NT2/D1 (cell line): ENCODE measurements around the gene SLC7A14.

ENCODE experiments used
- DNase-seq: peaks from one replicate; pipeline ENCODE4 v3.0.0-alpha.2; 2011; ENCODE audit warnings: low read depth, low spot score
- H3K27me3 ChIP-seq: 2 replicates; pipeline ENCODE4 v1.6.0; 2011; ENCODE audit warnings: mild to moderate bottlenecking; ENCODE audit not compliant: insufficient read length, insufficient read depth
- H3K36me3 ChIP-seq: 2 replicates; pipeline ENCODE4 v1.6.1; 2011; ENCODE audit warnings: mild to moderate bottlenecking, low read length, mixed read lengths; ENCODE audit not compliant: insufficient read depth, insufficient read length
- H3K4me1 ChIP-seq: 2 replicates; pipeline ENCODE4 v1.5.1; 2011; ENCODE audit not compliant: insufficient read depth, insufficient read length
- H3K4me3 ChIP-seq: 2 replicates; pipeline ENCODE4 v1.5.1; 2011; ENCODE audit warnings: low read depth; ENCODE audit not compliant: insufficient read length
- H3K9ac ChIP-seq: 2 replicates; pipeline ENCODE4 v1.6.0; 2011; ENCODE audit warnings: low read depth; ENCODE audit not compliant: insufficient read length
- H3K9me3 ChIP-seq: 2 replicates; pipeline ENCODE4 v1.5.1; 2011; ENCODE audit warnings: mild to moderate bottlenecking, low read length; ENCODE audit not compliant: insufficient read depth
- SUZ12 ChIP-seq: IDR thresholded peaks from 2 replicates; pipeline ENCODE4 v1.6.1; 2011; ENCODE audit not compliant: insufficient read length, insufficient read depth; ENCODE audit errors: extremely low read depth
- YY1 ChIP-seq: IDR thresholded peaks from 2 replicates; pipeline ENCODE4 v1.6.1; 2011; ENCODE audit not compliant: insufficient read length, insufficient read depth
- ZNF274 ChIP-seq: IDR thresholded peaks from 2 replicates; pipeline ENCODE4 v1.6.1; 2011; ENCODE audit warnings: mild to moderate bottlenecking, low read depth, low read length

SLC7A14 gene

GRCh38 chr3:170488802-170489201, 97.1 kb downstream of the SLC7A14 start:
- no peak for DNase-seq
- no peaks in the 10 kb centered on the region for H3K36me3 ChIP-seq
- H3K4me1 ChIP-seq = peaks cover 9% of the 10 kb centered on the region
- peaks cover 2% of the 10 kb centered on the region for H3K27me3 ChIP-seq
- H3K4me3 ChIP-seq = no peak overlapping the region
- TF ChIP-seq SUZ12 (no peak), YY1 (no peak), ZNF274 (no peak)
- H3K9ac ChIP-seq = no peak overlapping the region
- no peaks in the 10 kb centered on the region for H3K9me3 ChIP-seq

- TF ChIP-seq SUZ12 (no peak), ZNF274 (no peak), YY1 (no peak)
- H3K4me3 ChIP-seq = no peak overlapping the region
- H3K9me3 ChIP-seq = no peaks in the 10 kb centered on the region
- H3K36me3 ChIP-seq = no peaks in the 10 kb centered on the region
- peaks cover 2% of the 10 kb centered on the region for H3K27me3 ChIP-seq
- no peak for DNase-seq
- H3K9ac ChIP-seq = no peak overlapping the region
- peaks cover 9% of the 10 kb centered on the region for H3K4me1 ChIP-seq
Measured at GRCh38 chr3:170487031-170487430, 98.8 kb downstream of the SLC7A14 start.

- H3K27me3 ChIP-seq = peaks cover 2% of the 10 kb centered on the region
- no peak overlapping the region for H3K4me3 ChIP-seq
- no peak overlapping the region for H3K9ac ChIP-seq
- H3K36me3 ChIP-seq = no peaks in the 10 kb centered on the region
- no peak for DNase-seq
- H3K9me3 ChIP-seq = no peaks in the 10 kb centered on the region
- TF ChIP-seq SUZ12 (no peak), ZNF274 (no peak), YY1 (no peak)
- peaks cover 9% of the 10 kb centered on the region for H3K4me1 ChIP-seq
Measured at GRCh38 chr3:170486398-170486797, 99.5 kb downstream of the SLC7A14 start.

GRCh38 chr3:170485696-170486095, 100.2 kb downstream of the SLC7A14 start:
- TF ChIP-seq SUZ12 (no peak), ZNF274 (no peak), YY1 (no peak)
- DNase-seq = no peak

GRCh38 chr3:170485294-170485693, 100.6 kb downstream of the SLC7A14 start:
- Histone ChIP-seq H3K4me1 (peaks cover 9% of the 10 kb centered on the region), H3K36me3 (no peaks in the 10 kb centered on the region), H3K27me3 (peaks cover 2% of the 10 kb centered on the region), H3K9me3 (no peaks in the 10 kb centered on the region), H3K9ac (no peak overlapping the region), H3K4me3 (no peak overlapping the region)
- TF ChIP-seq ZNF274 = no peak
- no peak for TF ChIP-seq YY1
- no peak for TF ChIP-seq SUZ12
- no peak for DNase-seq

More at GRCh38 chr3:170485696-170486095, 100.2 kb downstream of the SLC7A14 start:
- H3K27me3 ChIP-seq = peaks cover 2% of the 10 kb centered on the region
- H3K36me3 ChIP-seq = no peaks in the 10 kb centered on the region
- no peak overlapping the region for H3K4me3 ChIP-seq
- H3K9ac ChIP-seq = no peak overlapping the region
- H3K4me1 ChIP-seq = peaks cover 9% of the 10 kb centered on the region
- no peaks in the 10 kb centered on the region for H3K9me3 ChIP-seq

DNA sequence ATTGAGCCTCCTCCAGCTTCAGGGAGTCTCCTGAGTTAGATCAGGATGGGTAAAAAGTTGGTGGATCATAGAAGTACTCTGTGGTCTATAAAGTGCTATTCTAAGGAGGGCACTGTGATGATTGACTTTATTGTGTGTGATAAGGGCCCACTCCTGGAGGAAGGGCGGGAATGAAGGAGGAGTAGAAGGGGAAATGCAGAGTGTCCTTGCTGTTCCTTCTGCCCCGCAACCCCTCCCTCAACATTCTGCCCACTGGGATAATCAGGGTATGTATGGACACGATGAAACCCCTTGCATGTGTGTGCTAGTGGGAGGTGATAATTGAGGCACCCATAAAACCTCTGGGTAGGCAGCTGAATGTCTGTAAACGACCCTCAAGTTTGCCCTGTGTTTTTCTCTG, 101.0 kb downstream of the SLC7A14 start:
- TF ChIP-seq SUZ12 (no peak), YY1 (no peak), ZNF274 (no peak)
- no peak overlapping the region for H3K4me3 ChIP-seq
- no peak overlapping the region for H3K9ac ChIP-seq
- H3K36me3 ChIP-seq = no peaks in the 10 kb centered on the region
- DNase-seq = no peak
- H3K27me3 ChIP-seq = peaks cover 2% of the 10 kb centered on the region
- H3K4me1 ChIP-seq = peaks cover 9% of the 10 kb centered on the region
- no peaks in the 10 kb centered on the region for H3K9me3 ChIP-seq

- H3K4me3 ChIP-seq = no peak overlapping the region
- TF ChIP-seq SUZ12 (no peak), YY1 (no peak), ZNF274 (no peak)
- H3K27me3 ChIP-seq = peaks cover 2% of the 10 kb centered on the region
- no peaks in the 10 kb centered on the region for H3K9me3 ChIP-seq
- H3K36me3 ChIP-seq = no peaks in the 10 kb centered on the region
- H3K4me1 ChIP-seq = peaks cover 9% of the 10 kb centered on the region
- no peak overlapping the region for H3K9ac ChIP-seq
- DNase-seq = no peak
Measured at GRCh38 chr3:170483485-170484262, 102.2 kb downstream of the SLC7A14 start.
